Measurements from ENCODE around the gene GNGT1. TPM values are rescaled to one million over a fixed set of nuclear protein-coding genes. Genes with fewer than 3 reads are reported as not detected.

GNGT1 gene
- polyA plus RNA-seq, 2 of the 4 experiments (the other 2 are of a cell fraction): not detected

DNA sequence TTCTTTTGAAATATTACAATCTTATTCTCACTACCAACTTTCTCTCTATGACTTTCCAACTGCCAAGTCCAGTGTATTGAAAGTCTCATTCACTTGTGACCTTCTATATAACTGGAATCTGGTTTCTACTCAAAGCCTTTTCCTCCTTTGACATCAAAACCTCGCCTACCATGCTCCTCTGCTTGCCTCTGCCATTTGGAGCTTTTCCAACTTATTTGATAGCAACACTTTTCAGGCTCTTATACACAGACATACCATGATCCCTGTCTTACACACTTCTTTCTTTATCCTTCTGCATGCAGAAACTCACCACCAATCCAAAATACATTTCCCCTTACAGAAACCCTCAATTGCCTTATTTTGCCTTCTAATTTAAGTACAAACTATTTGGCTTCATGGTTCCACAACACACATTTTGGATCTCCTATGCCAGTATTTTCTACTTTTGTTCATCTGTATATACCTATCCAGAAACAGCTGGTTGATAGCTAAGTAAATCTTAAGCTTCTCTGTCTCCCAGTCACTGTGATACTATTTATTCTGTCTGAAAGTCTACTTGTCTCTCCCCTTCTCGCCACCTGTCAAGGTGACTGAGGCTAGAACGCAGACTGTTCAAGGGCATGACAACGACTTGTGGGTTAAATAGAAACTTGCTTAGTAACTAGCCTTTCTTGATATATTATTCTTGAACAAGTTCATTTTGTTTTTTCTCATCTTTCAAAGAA lies 37.6 kb downstream of the GNGT1 start:
- TF ChIP-seq SMC3 (IDR thresholded peaks at IDR 0.05) (no peak), EHF (CRISPR knock-in tag; IDR thresholded peaks at IDR 0.05) (no peak), RAD21 (conservative IDR thresholded peaks at IDR 0.05 in 1 of 2, IDR thresholded peaks at IDR 0.05 in 1 of 2) (no peak), TP53 (CRISPR knock-in tag; IDR thresholded peaks at IDR 0.05) (no peak), FOXS1 (CRISPR knock-in tag; IDR thresholded peaks at IDR 0.05) (no peak), CBX8 (IDR thresholded peaks at IDR 0.05) (no peak), KDM1A (IDR thresholded peaks at IDR 0.05; ENCODE audit: low read depth) (no peak), HOXB13 (CRISPR knock-in tag; IDR thresholded peaks at IDR 0.05; ENCODE audit: low read depth) (no peak)
- TF ChIP-seq, protein P1, sequence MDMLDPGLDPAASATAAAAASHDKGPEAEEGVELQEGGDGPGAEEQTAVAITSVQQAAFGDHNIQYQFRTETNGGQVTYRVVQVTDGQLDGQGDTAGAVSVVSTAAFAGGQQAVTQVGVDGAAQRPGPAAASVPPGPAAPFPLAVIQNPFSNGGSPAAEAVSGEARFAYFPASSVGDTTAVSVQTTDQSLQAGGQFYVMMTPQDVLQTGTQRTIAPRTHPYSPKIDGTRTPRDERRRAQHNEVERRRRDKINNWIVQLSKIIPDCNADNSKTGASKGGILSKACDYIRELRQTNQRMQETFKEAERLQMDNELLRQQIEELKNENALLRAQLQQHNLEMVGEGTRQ (IDR thresholded peaks at IDR 0.05): no peak
- TF ChIP-seq, protein P2, sequence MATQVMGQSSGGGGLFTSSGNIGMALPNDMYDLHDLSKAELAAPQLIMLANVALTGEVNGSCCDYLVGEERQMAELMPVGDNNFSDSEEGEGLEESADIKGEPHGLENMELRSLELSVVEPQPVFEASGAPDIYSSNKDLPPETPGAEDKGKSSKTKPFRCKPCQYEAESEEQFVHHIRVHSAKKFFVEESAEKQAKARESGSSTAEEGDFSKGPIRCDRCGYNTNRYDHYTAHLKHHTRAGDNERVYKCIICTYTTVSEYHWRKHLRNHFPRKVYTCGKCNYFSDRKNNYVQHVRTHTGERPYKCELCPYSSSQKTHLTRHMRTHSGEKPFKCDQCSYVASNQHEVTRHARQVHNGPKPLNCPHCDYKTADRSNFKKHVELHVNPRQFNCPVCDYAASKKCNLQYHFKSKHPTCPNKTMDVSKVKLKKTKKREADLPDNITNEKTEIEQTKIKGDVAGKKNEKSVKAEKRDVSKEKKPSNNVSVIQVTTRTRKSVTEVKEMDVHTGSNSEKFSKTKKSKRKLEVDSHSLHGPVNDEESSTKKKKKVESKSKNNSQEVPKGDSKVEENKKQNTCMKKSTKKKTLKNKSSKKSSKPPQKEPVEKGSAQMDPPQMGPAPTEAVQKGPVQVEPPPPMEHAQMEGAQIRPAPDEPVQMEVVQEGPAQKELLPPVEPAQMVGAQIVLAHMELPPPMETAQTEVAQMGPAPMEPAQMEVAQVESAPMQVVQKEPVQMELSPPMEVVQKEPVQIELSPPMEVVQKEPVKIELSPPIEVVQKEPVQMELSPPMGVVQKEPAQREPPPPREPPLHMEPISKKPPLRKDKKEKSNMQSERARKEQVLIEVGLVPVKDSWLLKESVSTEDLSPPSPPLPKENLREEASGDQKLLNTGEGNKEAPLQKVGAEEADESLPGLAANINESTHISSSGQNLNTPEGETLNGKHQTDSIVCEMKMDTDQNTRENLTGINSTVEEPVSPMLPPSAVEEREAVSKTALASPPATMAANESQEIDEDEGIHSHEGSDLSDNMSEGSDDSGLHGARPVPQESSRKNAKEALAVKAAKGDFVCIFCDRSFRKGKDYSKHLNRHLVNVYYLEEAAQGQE (IDR thresholded peaks at IDR 0.05): no peak
- no peak for DNase-seq (ENCODE audit: low read depth in 1 of 2, low spot score in 1 of 2)
- FAIRE-seq: no peak
- no peak for ATAC-seq
- POLR2A ChIA-PET: no interaction called here
- Histone ChIP-seq H3K4me3 (no peak overlapping the region), H3K4me1 (peaks cover 4% of the 10 kb centered on the region; the same call in 2 of the 3 replicates), H3K9me3 (no peaks in the 10 kb centered on the region), H3K4me2 (no peak overlapping the region), H3K27ac (no peak overlapping the region)
- 67% methylated on average over 4 of the region's 4 CpGs for WGBS (ENCODE audit: missing lambda C conversion rate)
- CTCF ChIA-PET: no interaction called here

DNA sequence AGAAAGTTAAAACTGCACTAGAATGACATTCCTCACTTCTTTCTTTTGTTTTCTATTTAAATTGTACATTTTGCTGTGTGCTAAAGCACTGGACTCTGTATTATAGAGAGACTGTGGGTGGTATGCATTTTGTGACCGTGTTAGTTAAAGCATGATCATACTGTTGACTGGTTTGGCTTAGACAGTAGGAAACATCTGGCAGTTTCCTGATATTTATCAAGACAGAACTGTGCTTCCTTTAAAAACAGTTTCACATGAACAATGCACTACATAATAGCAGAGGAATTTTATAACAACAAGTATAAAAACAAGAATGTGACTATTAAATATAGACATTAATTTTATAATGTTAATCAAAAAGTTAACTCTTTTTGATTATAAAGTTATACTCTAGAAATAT lies 38.3 kb downstream of the GNGT1 start:
- H3K9me3 ChIP-seq: no peaks in the 10 kb centered on the region
- CTCF ChIA-PET: no interaction called here
- TF ChIP-seq FOSB (CRISPR knock-in tag; IDR thresholded peaks at IDR 0.05) (no peak), RARB (CRISPR knock-in tag; IDR thresholded peaks at IDR 0.05) (no peak), JUNB (IDR thresholded peaks at IDR 0.05) (no peak), SREBF2 (IDR thresholded peaks at IDR 0.05) (no peak), POLR2AphosphoS2 (conservative IDR thresholded peaks at IDR 0.05; ENCODE audit: low read length) (no peak), HOXA7 (CRISPR knock-in tag; IDR thresholded peaks at IDR 0.05) (no peak), FOSL2 (IDR thresholded peaks at IDR 0.05) (no peak), FOSL2 (CRISPR knock-in tag; IDR thresholded peaks at IDR 0.05) (no peak), ZFP36 (IDR thresholded peaks at IDR 0.05; ENCODE audit: borderline replicate concordance, partially characterized antibody) (no peak), TFCP2L1 (CRISPR knock-in tag; IDR thresholded peaks at IDR 0.05) (no peak), RNF2 (IDR thresholded peaks at IDR 0.05; ENCODE audit: borderline replicate concordance, low read depth) (no peak), ZSCAN20 (CRISPR knock-in tag; IDR thresholded peaks at IDR 0.05) (no peak)
- TF ChIP-seq, protein P3, sequence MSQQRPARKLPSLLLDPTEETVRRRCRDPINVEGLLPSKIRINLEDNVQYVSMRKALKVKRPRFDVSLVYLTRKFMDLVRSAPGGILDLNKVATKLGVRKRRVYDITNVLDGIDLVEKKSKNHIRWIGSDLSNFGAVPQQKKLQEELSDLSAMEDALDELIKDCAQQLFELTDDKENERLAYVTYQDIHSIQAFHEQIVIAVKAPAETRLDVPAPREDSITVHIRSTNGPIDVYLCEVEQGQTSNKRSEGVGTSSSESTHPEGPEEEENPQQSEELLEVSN (IDR thresholded peaks at IDR 0.05; ENCODE audit: borderline replicate concordance, low read depth): no peak
- H3K4me1 ChIP-seq: peaks cover 11% of the 10 kb centered on the region
- H3K4me3 ChIP-seq: no peak overlapping the region
- no peak overlapping the region for H3K4me2 ChIP-seq
- 32% methylated on average over 1 of the region's 1 CpG for WGBS (ENCODE audit: missing lambda C conversion rate)
- ATAC-seq: no peak
- FAIRE-seq: no peak
- H3K27ac ChIP-seq: no peak overlapping the region
- POLR2A ChIA-PET: no interaction called here
- DNase-seq (ENCODE audit: low read depth in 1 of 2, low spot score in 1 of 2): no peak

Measured in A549 (cell line).